PC-3 (cell line): ENCODE data around the gene HAVCR1.

Experiments
- CTCF ChIP-seq: fragments of 300-600 bp; sonication (generic); conservative IDR thresholded peaks from 2 replicates; pipeline ENCODE4 v1.5.1; 2017; ENCODE audit warnings: antibody characterized with exemption, low read depth, mild to moderate bottlenecking, low read length
- EZH2phosphoT487 ChIP-seq: fragments of 300-600 bp; sonication (generic); IDR thresholded peaks from 2 replicates; pipeline ENCODE4 v1.6.1; 2018; ENCODE audit warnings: mild to moderate bottlenecking, antibody characterized with exemption, low read length, borderline replicate concordance

- TF ChIP-seq CTCF = no peak
- TF ChIP-seq EZH2phosphoT487 = no peak
These were observed 8.1 kb upstream of the HAVCR1 start for GRCh38 chr5:157067005-157067404.
